ENCODE results near the gene KDM4C.

DNA sequence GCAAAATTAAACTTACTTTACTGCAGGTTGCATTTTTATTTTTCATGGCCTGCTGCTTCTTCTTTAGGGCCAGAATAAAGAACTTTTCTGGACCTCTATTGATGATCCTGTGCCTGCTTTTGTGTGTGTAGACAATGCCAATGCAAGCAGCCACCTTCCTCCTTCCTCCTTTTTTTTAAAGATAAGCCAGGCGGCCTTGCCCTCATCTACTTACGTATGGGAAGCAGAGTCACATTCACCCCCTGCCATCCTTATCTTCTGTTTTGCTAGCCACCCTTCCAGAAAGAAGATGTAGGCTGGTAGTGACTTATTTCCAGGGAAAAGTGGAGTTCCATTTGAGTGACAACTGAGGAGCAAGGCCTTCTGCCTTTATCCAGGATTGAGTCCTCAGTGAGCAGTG lies 122.9 kb downstream of the KDM4C start:
- TF ChIP-seq, protein P1, sequence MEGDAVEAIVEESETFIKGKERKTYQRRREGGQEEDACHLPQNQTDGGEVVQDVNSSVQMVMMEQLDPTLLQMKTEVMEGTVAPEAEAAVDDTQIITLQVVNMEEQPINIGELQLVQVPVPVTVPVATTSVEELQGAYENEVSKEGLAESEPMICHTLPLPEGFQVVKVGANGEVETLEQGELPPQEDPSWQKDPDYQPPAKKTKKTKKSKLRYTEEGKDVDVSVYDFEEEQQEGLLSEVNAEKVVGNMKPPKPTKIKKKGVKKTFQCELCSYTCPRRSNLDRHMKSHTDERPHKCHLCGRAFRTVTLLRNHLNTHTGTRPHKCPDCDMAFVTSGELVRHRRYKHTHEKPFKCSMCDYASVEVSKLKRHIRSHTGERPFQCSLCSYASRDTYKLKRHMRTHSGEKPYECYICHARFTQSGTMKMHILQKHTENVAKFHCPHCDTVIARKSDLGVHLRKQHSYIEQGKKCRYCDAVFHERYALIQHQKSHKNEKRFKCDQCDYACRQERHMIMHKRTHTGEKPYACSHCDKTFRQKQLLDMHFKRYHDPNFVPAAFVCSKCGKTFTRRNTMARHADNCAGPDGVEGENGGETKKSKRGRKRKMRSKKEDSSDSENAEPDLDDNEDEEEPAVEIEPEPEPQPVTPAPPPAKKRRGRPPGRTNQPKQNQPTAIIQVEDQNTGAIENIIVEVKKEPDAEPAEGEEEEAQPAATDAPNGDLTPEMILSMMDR (IDR thresholded peaks at IDR 0.05 in 2 of 3, conservative IDR thresholded peaks at IDR 0.05 in 1 of 3; ENCODE audit: borderline replicate concordance in 1 of 3, insufficient read depth in 1 of 3, low read depth in 2 of 3, low read length in 2 of 3) = no peak
- no peak for TF ChIP-seq TCF7L2 (IDR thresholded peaks at IDR 0.05; ENCODE audit: borderline replicate concordance, extremely low read depth, insufficient read depth, insufficient read length)
- no peak for TF ChIP-seq POLR2AphosphoS5 (IDR thresholded peaks at IDR 0.05; ENCODE audit: low read depth, low read length)
- no peak for TF ChIP-seq RAD21 (IDR thresholded peaks at IDR 0.05; ENCODE audit: low read depth)
- TF ChIP-seq EGR1 (IDR thresholded peaks at IDR 0.05; ENCODE audit: low read depth) = no peak
- TF ChIP-seq POLR2A (IDR thresholded peaks at IDR 0.05; ENCODE audit: borderline replicate concordance, extremely low read depth, insufficient read depth, insufficient read length) = no peak
- TF ChIP-seq CEBPB (IDR thresholded peaks at IDR 0.05; ENCODE audit: low read depth) = no peak
- TF ChIP-seq, protein P2, sequence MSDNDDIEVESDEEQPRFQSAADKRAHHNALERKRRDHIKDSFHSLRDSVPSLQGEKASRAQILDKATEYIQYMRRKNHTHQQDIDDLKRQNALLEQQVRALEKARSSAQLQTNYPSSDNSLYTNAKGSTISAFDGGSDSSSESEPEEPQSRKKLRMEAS (IDR thresholded peaks at IDR 0.05) = no peak
- TF ChIP-seq ELF1 (IDR thresholded peaks at IDR 0.05; ENCODE audit: borderline replicate concordance, low read depth) = no peak
- no peak for TF ChIP-seq EZH2 (IDR thresholded peaks at IDR 0.05)
- no peak for TF ChIP-seq SP1 (IDR thresholded peaks at IDR 0.05; ENCODE audit: low read depth)
